Stimulated activated CD4-positive, alpha-beta T cell treated with anti-CD3 and anti-CD28 coated beads, Interleukin-1b, Interleukin-23, amount 100 ng/mL, for 4 hours (primary cell): Measurements from ENCODE around the gene IRX5.

Experiments
- DNase-seq, 2 donors: peaks; one replicate each; pipeline ENCODE4 v3.0.0-alpha.2; 2020; ENCODE audit warnings: low read depth in 2 of 2

Gene IRX5

GRCh38 chr16:54931120-54932014 is 702 bp downstream of the IRX5 start:
- no peak for DNase-seq

- no peak for DNase-seq
These were observed 1.5 kb downstream of the IRX5 start for GRCh38 chr16:54932021-54932660.

- DNase-seq: no peak
These were observed 2.1 kb downstream of the IRX5 start for GRCh38 chr16:54932737-54933254.

- no peak for DNase-seq
These were observed 2.8 kb downstream of the IRX5 start for GRCh38 chr16:54933281-54934011.

- DNase-seq: no peak
These were observed 4.0 kb downstream of the IRX5 start for GRCh38 chr16:54934481-54935265.

- no peak for DNase-seq
These were observed 4.8 kb downstream of the IRX5 start for GRCh38 chr16:54935266-54935968.

- DNase-seq: no peak
These were observed 5.7 kb downstream of the IRX5 start for GRCh38 chr16:54936201-54936978.

- no peak for DNase-seq
These were observed 6.5 kb downstream of the IRX5 start for GRCh38 chr16:54936979-54937670.

- DNase-seq: no peak
These were observed 7.1 kb downstream of the IRX5 start for GRCh38 chr16:54937671-54938211.

- DNase-seq: no peak
These were observed 7.8 kb downstream of the IRX5 start for GRCh38 chr16:54938212-54939028.

- no peak for DNase-seq
These were observed 8.3 kb downstream of the IRX5 start for GRCh38 chr16:54939029-54939346.

GRCh38 chr16:54939510-54940278 is 9.0 kb downstream of the IRX5 start:
- no peak for DNase-seq

- DNase-seq: no peak
These were observed 9.6 kb downstream of the IRX5 start for GRCh38 chr16:54940279-54940604.

- DNase-seq: no peak
These were observed 11.8 kb downstream of the IRX5 start for GRCh38 chr16:54942353-54942943.

GRCh38 chr16:54944002-54944401 is 13.3 kb downstream of the IRX5 start:
- no peak for DNase-seq

- no peak for DNase-seq
These were observed 14.4 kb downstream of the IRX5 start for GRCh38 chr16:54945063-54945462.

- no peak for DNase-seq
These were observed 16.2 kb downstream of the IRX5 start for GRCh38 chr16:54946909-54947308.
